ENCODE measurements around the gene RACK1.
"Not testable (repeated sequence)": the region's sequence is repeated elsewhere in the genome, so short reads cannot be mapped to it uniquely, and the experiment has no call there.

DNA sequence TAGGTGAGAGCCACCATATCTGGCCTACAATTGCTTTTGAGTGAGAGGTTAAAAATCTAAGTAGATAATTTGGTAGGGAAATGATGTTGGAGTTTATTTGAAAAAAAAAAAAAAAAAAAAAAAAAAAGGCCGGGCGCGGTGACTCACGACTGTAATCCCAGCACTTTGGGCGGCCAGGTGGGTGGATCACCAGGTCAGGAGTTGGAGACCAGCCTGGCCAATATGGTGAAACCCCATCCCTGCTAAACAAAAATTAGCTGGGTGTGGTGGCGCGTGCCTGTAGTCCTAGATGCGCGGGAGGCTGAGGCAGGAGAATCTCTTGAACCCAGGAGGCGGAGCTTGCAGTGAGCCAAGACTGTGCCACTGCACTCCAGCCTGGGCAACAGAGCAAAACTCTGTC lies 29.5 kb downstream of the RACK1 start:
- TF ChIP-seq, protein P1, sequence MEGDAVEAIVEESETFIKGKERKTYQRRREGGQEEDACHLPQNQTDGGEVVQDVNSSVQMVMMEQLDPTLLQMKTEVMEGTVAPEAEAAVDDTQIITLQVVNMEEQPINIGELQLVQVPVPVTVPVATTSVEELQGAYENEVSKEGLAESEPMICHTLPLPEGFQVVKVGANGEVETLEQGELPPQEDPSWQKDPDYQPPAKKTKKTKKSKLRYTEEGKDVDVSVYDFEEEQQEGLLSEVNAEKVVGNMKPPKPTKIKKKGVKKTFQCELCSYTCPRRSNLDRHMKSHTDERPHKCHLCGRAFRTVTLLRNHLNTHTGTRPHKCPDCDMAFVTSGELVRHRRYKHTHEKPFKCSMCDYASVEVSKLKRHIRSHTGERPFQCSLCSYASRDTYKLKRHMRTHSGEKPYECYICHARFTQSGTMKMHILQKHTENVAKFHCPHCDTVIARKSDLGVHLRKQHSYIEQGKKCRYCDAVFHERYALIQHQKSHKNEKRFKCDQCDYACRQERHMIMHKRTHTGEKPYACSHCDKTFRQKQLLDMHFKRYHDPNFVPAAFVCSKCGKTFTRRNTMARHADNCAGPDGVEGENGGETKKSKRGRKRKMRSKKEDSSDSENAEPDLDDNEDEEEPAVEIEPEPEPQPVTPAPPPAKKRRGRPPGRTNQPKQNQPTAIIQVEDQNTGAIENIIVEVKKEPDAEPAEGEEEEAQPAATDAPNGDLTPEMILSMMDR (IDR thresholded peaks at IDR 0.05 in 8 of 11, conservative IDR thresholded peaks at IDR 0.05 in 3 of 11) = not testable (repeated sequence)
- TF ChIP-seq POLR2A, POLR2AphosphoS5 (IDR thresholded peaks at IDR 0.05): not testable (repeated sequence)

All from spleen (tissue), 7 donors.